Gastroesophageal sphincter (tissue), 4 donors: ENCODE measurements around the gene MGME1. TPM values are rescaled to one million over a fixed set of nuclear protein-coding genes. Genes with fewer than 3 reads are reported as not detected.
A peak's percentile ranks its signal among the peaks of the same experiment; 100 is the strongest.

Experiments
- ATAC-seq: fragments of 150-250 bp; one replicate; pipeline ENCODE4 v1.9.1; 2016; ENCODE audit warnings: mild to moderate bottlenecking, moderate library complexity
- H3K27ac ChIP-seq, 4 donors: fragments of 200-600 bp; sonication (generic) in 3 of 4; 1 replicate in 3 of 4; 2 replicates in 1 of 4; pipeline ENCODE4 v1.5.1; 2016 to 2019
- H3K27me3 ChIP-seq: fragments of 200-600 bp; sonication (generic); one replicate; pipeline ENCODE4 v1.5.1; 2019
- H3K36me3 ChIP-seq, 2 donors: fragments of 200-600 bp; sonication (generic); one replicate each; pipeline ENCODE4 v1.5.1; 2019; ENCODE audit warnings: control low read depth in 1 of 2
- H3K4me1 ChIP-seq, 3 donors: fragments of 200-600 bp; sonication (generic); 1 replicate in 2 of 3; 2 replicates in 1 of 3; pipeline ENCODE4 v1.5.1; 2016 to 2019; ENCODE audit warnings: control low read depth in 2 of 3
- H3K4me3 ChIP-seq, 2 donors: fragments of 200-600 bp; sonication (generic); one replicate each; pipeline ENCODE4 v1.5.1; 2019; ENCODE audit warnings: mild to moderate bottlenecking in 1 of 2, moderate library complexity in 1 of 2
- H3K9me3 ChIP-seq, 3 donors: fragments of 200-600 bp; sonication (generic); one replicate each; pipeline ENCODE4 v1.5.1; 2017 to 2019; ENCODE audit warnings: control low read depth in 2 of 3
- CTCF ChIP-seq, 4 experiments: fragments of 200-600 bp in 2 of 4; fragments of 450-650 bp in 2 of 4; sonication (generic) in 1 of 4; IDR thresholded peaks; one replicate each; pipeline ENCODE4 v1.5.1; 2017 to 2019; ENCODE audit warnings: antibody characterized with exemption in 4 of 4, mild to moderate bottlenecking in 2 of 4, moderate library complexity in 2 of 4
- EP300 ChIP-seq: sonication (generic); formaldehyde crosslinking; IDR thresholded peaks from one replicate; pipeline ENCODE4 v1.6.1; 2017; ENCODE audit warnings: antibody characterized with exemption, mild to moderate bottlenecking
- POLR2A ChIP-seq, 2 donors: fragments of 450-650 bp; IDR thresholded peaks; one replicate each; pipeline ENCODE4 v1.6.1; 2017; ENCODE audit warnings: antibody characterized with exemption in 2 of 2, mild to moderate bottlenecking in 2 of 2, moderate library complexity in 1 of 2
- POLR2AphosphoS5 ChIP-seq: sonication (generic); formaldehyde crosslinking; IDR thresholded peaks from one replicate; pipeline ENCODE4 v1.6.1; 2017; ENCODE audit warnings: antibody characterized with exemption
- WGBS, 2 donors: methylation state at CpG; one replicate each; pipeline ENCODE4 v1.1.5; 2018; ENCODE audit warnings: low coverage in 1 of 2; 5-methylcytosine and 5-hydroxymethylcytosine counted together
- total RNA-seq, 4 donors: library from RNA; depleted of rRNA; stranded (reverse); fragments of >200 nt; gene quantifications; one replicate each; pipeline ENCODE4 v1.1.0, GENCODE V29; 2016

MGME1 gene
- total RNA-seq, 4 donors from 2014 or later = 6.3 to 13.5 (median 9.9) TPM

GRCh38 chr20:18003897-18004296 lies 35.1 kb downstream of the MGME1 start:
- Histone ChIP-seq H3K4me3 (no peak overlapping the region), H3K27me3 (no peaks in the 10 kb centered on the region), H3K27ac (peak overlapping the region in 3 of 4 donors; percentile 79 to 84 (median 80)), H3K4me1 (peaks cover 0 to 58% (median 10%) of the 10 kb centered on the region in 3 donors), H3K36me3 (no peaks in the 10 kb centered on the region), H3K9me3 (no peaks in the 10 kb centered on the region)
- 68 to 72% methylated on average over 4 of the region's 5 CpGs for WGBS, 2 donors
- ATAC-seq = no peak
- TF ChIP-seq POLR2A (IDR thresholded peaks at IDR 0.05) = no peak
- TF ChIP-seq EP300 = no peak
- no peak for TF ChIP-seq POLR2AphosphoS5
- no peak for TF ChIP-seq CTCF (IDR thresholded peaks at IDR 0.05)

- peak overlapping the region in 3 of 4 donors; percentile 79 to 84 (median 80) for H3K27ac ChIP-seq
- H3K36me3 ChIP-seq = no peaks in the 10 kb centered on the region
- no peak overlapping the region for H3K4me3 ChIP-seq
- peaks cover 0 to 58% (median 10%) of the 10 kb centered on the region in 3 donors for H3K4me1 ChIP-seq
- H3K9me3 ChIP-seq = no peaks in the 10 kb centered on the region
- no peaks in the 10 kb centered on the region for H3K27me3 ChIP-seq
- TF ChIP-seq POLR2A (IDR thresholded peaks at IDR 0.05) (no peak), CTCF (IDR thresholded peaks at IDR 0.05) (no peak), POLR2AphosphoS5 (no peak)
- WGBS, 2 donors = 69 to 72% methylated on average over 4 to 6 of the region's 8 CpGs
- ATAC-seq = peak; percentile 31
Observed at GRCh38 chr20:18004384-18005031, 35.7 kb downstream of the MGME1 start.

- H3K27me3 ChIP-seq = no peaks in the 10 kb centered on the region
- H3K4me3 ChIP-seq = no peak overlapping the region
- WGBS, 2 donors = 77 to 100% methylated on average over 1 to 5 of the region's 21 CpGs
- peaks cover 0 to 58% (median 10%) of the 10 kb centered on the region in 3 donors for H3K4me1 ChIP-seq
- H3K9me3 ChIP-seq = no peaks in the 10 kb centered on the region
- TF ChIP-seq POLR2AphosphoS5 = no peak
- TF ChIP-seq POLR2A (IDR thresholded peaks at IDR 0.05) = no peak
- TF ChIP-seq EP300 = no peak
- no peak for TF ChIP-seq CTCF (IDR thresholded peaks at IDR 0.05)
- no peaks in the 10 kb centered on the region for H3K36me3 ChIP-seq
- no peak for ATAC-seq
- peak overlapping the region in 3 of 4 donors; percentile 79 to 84 (median 80) for H3K27ac ChIP-seq
Observed at GRCh38 chr20:18005170-18005989, 36.6 kb downstream of the MGME1 start.

GRCh38 chr20:18005990-18006364 lies 37.2 kb downstream of the MGME1 start:
- peak overlapping the region in 3 of 4 donors; percentile 79 to 84 (median 80) for H3K27ac ChIP-seq
- H3K4me1 ChIP-seq = peaks cover 0 to 55% (median 10%) of the 10 kb centered on the region in 3 donors
- no peak overlapping the region for H3K4me3 ChIP-seq
- ATAC-seq = peak; percentile 55
- H3K27me3 ChIP-seq = no peaks in the 10 kb centered on the region
- WGBS, 2 donors = 23 to 35% methylated on average over 4 to 5 of the region's 6 CpGs
- TF ChIP-seq POLR2A (IDR thresholded peaks at IDR 0.05) (no peak), POLR2AphosphoS5 (peak; percentile 57)
- no peaks in the 10 kb centered on the region for H3K36me3 ChIP-seq
- H3K9me3 ChIP-seq = no peaks in the 10 kb centered on the region

GRCh38 chr20:18006684-18007083 lies 37.9 kb downstream of the MGME1 start:
- Histone ChIP-seq H3K4me3 (no peak overlapping the region), H3K27me3 (no peaks in the 10 kb centered on the region), H3K4me1 (peaks cover 0 to 48% (median 10%) of the 10 kb centered on the region in 3 donors), H3K27ac (peak overlapping the region; percentile 43 to 84 (median 78)), H3K9me3 (no peaks in the 10 kb centered on the region), H3K36me3 (no peaks in the 10 kb centered on the region)
- WGBS, 2 donors = 85 to 100% methylated on average over 2 to 7 of the region's 7 CpGs
- no peak for ATAC-seq
- TF ChIP-seq POLR2AphosphoS5 (no peak), CTCF (IDR thresholded peaks at IDR 0.05) (no peak), EP300 (no peak), POLR2A (IDR thresholded peaks at IDR 0.05) (no peak)
